ENCODE data around the gene ACTR1B.

DNA sequence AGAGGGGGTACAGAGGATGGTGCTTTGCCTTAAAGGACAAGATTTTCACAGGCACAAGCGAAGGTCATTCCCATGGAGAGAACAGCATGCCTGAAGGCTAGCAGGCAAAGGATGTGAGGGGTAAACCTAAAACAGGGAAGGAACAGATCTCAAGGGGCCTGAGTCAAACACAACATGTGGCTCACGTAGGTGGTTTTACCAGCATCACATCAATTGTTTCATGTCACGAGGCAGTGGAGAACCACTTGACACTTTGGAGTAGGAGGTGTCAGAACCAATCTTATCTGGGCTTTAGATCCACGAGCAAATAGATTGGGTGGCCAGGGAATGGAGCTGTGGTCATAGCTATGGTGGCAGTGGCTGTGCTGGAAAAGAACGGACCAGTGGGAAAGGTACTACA, 9.5 kb downstream of the ACTR1B start:
- TF ChIP-seq, protein P1, sequence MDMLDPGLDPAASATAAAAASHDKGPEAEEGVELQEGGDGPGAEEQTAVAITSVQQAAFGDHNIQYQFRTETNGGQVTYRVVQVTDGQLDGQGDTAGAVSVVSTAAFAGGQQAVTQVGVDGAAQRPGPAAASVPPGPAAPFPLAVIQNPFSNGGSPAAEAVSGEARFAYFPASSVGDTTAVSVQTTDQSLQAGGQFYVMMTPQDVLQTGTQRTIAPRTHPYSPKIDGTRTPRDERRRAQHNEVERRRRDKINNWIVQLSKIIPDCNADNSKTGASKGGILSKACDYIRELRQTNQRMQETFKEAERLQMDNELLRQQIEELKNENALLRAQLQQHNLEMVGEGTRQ (IDR thresholded peaks at IDR 0.05; ENCODE audit: low read depth, low read length), result no peak
- TF ChIP-seq CTCF (conservative IDR thresholded peaks at IDR 0.05; ENCODE audit: low read depth, low read length) (no peak), MAZ (IDR thresholded peaks at IDR 0.05; ENCODE audit: borderline replicate concordance, low read depth, low read length) (no peak), RAD21 (IDR thresholded peaks at IDR 0.05; ENCODE audit: low read length) (no peak), CHD1 (IDR thresholded peaks at IDR 0.05; ENCODE audit: low read depth, low read length) (no peak), RFX5 (IDR thresholded peaks at IDR 0.05; ENCODE audit: low read depth, low read length) (no peak), POLR2A (IDR thresholded peaks at IDR 0.05; ENCODE audit: low read depth, low read length) (no peak)
